HepG2 (cell line): ENCODE data around the gene CHRNG. TPM values are rescaled to one million over a fixed set of nuclear protein-coding genes. Genes with fewer than 3 reads are reported as not detected.

Source experiments
- ATAC-seq: fragments of 200-7000 bp; cut with Tn5 transposase; 3 replicates; pipeline ENCODE4 v1.9.1; 2020; ENCODE audit warnings: mild to moderate bottlenecking, moderate library complexity
- Bru-seq: library from RNA; stranded (reverse); fragments of 400-500 nt; gene quantifications from one replicate; lab custom pipeline; 2021; lab: Mats Ljungman, UMichigan
- BruChase-seq, 2 experiments: library from RNA; stranded (reverse); fragments of 400-500 nt; gene quantifications; one replicate each; lab custom pipeline; 2021; lab: Mats Ljungman, UMichigan
- BruUV-seq: library from RNA; stranded (reverse); fragments of 400-500 nt; replicated peaks from 2 replicates; lab custom pipeline; 2021; lab: Mats Ljungman, UMichigan
- CTCF ChIA-PET: fragments of 300-600 bp; formaldehyde crosslinking; extraction: SDS; loops from one replicate; lab custom pipeline; 2021; ENCODE audit warnings: low total read pairs, inconsistent platforms, low intra/inter-chr PET ratio; lab: Yijun Ruan, JAX
- POLR2A ChIA-PET: fragments of 350-600 bp; sonication (Branson Sonifier 250); formaldehyde crosslinking; loops from one replicate; lab custom pipeline; 2020; ENCODE audit warnings: antibody characterized with exemption, inconsistent platforms; lab: Yijun Ruan, JAX
- DNase-seq: peaks from one replicate; pipeline ENCODE4 v3.0.0-alpha.2; 2015; ENCODE audit warnings: low spot score
- FAIRE-seq: peaks from 3 replicates; lab custom pipeline; 2011; peaks lifted over from hg19 to GRCh38; lab: Jason Lieb, UNC
- H2AFZ ChIP-seq: one replicate; pipeline ENCODE4 v1.6.1; 2011; ENCODE audit warnings: low read length, inconsistent platforms
- H3K27ac ChIP-seq: fragments of 300-600 bp; 3 replicates; pipeline ENCODE4 v1.8.0; 2011; ENCODE audit warnings: mixed run types, mild to moderate bottlenecking, mixed read lengths, low read length, inconsistent platforms; ENCODE audit not compliant: insufficient read depth; ENCODE audit errors: extremely low read length
- H3K27me3 ChIP-seq, 2 experiments: fragments of 200-600 bp in 1 of 2; 2 replicates in 1 of 2; 3 replicates in 1 of 2; pipeline versions ENCODE4 v1.6.0 to v1.8.0; 2011; ENCODE audit warnings: low read length in 2 of 2, mild to moderate bottlenecking in 2 of 2, moderate library complexity in 2 of 2, inconsistent platforms in 1 of 2; ENCODE audit not compliant: insufficient read depth in 2 of 2, control insufficient read depth in 1 of 2
- H3K36me3 ChIP-seq, 2 experiments: fragments of 200-600 bp in 1 of 2; replicated peaks in 1 of 2; 2 replicates in 1 of 2; 3 replicates in 1 of 2; pipeline versions ENCODE4 v1.5.1 to v1.8.0; 2011; ENCODE audit warnings: low read length in 2 of 2, inconsistent platforms in 1 of 2; ENCODE audit not compliant: insufficient read depth in 2 of 2, control insufficient read depth in 1 of 2
- H3K4me1 ChIP-seq: 2 replicates; pipeline ENCODE4 v1.5.1; 2012; ENCODE audit warnings: low read length, inconsistent platforms; ENCODE audit not compliant: insufficient read depth
- H3K4me2 ChIP-seq: 2 replicates; pipeline ENCODE4 v1.6.0; 2011; ENCODE audit warnings: low read depth, low read length, inconsistent platforms
- H3K4me3 ChIP-seq, 3 experiments: fragments of 200-600 bp in 1 of 3; sonication (generic), shearing (Covaris generic) in 1 of 3; replicated peaks in 1 of 3; 2 replicates each; pipeline ENCODE4 v1.5.1; 2011 to 2016; ENCODE audit warnings: low read length in 3 of 3, inconsistent platforms in 2 of 3, low read depth in 2 of 3, mild to moderate bottlenecking in 2 of 3, control low read depth in 1 of 3, mixed read lengths in 1 of 3; ENCODE audit not compliant: insufficient read depth in 1 of 3
- H3K79me2 ChIP-seq: one replicate; pipeline ENCODE4 v1.6.1; 2011; ENCODE audit warnings: low read length, inconsistent platforms; ENCODE audit not compliant: insufficient read depth
- H3K9ac ChIP-seq: 2 replicates; pipeline ENCODE4 v1.6.0; 2011; ENCODE audit warnings: mild to moderate bottlenecking, low read depth, low read length, inconsistent platforms; ENCODE audit not compliant: insufficient read depth
- H3K9me3 ChIP-seq: 2 replicates; pipeline ENCODE4 v1.5.1; 2012; ENCODE audit warnings: mild to moderate bottlenecking, low read length
- H4K20me1 ChIP-seq: 2 replicates; pipeline ENCODE4 v1.6.0; 2011; ENCODE audit warnings: inconsistent platforms, mild to moderate bottlenecking, low read length, moderate library complexity; ENCODE audit not compliant: insufficient read depth
- WGBS: methylation state at CpG from one replicate; pipeline ENCODE4 v1.1.6; 2017; ENCODE audit warnings: low lambda C conversion rate; 5-methylcytosine and 5-hydroxymethylcytosine counted together
- in situ Hi-C: cut with HindIII; loops from 2 replicates; pipeline ENCODE4 v1.10.0; 2017; ENCODE audit warnings: low pct_unique_long_range_greater_than_20kb; ENCODE audit not compliant: extremely low pct_ligation_motif_present
- intact Hi-C: fragments of 100-400 bp; cut with micrococcal nuclease; formaldehyde crosslinking; loops from one replicate; pipeline ENCODE4 v1.10.0; 2022; ENCODE audit not compliant: unreplicated experiment
- long read RNA-seq, 2 experiments: library from RNA in 1 of 2; library from polyadenylated mRNA in 1 of 2; stranded (forward) in 1 of 2; unstranded in 1 of 2; transcript quantifications; one replicate each; pipeline ENCODE4 v2.0.0, GENCODE V29; 2019 to 2022
- polyA minus RNA-seq, 3 experiments: library from RNA; depleted of rRNA, polyadenylated mRNA; stranded (reverse); fragments of >200 nt; gene quantifications; 2 replicates each; pipeline ENCODE4 v1.2.3, GENCODE V29; 2011; ENCODE audit warnings: low replicate concordance in 1 of 3
- polyA plus RNA-seq, 8 experiments: library from polyadenylated mRNA; depleted of rRNA in 3 of 8; stranded (reverse) in 7 of 8; unstranded in 1 of 8; fragments of >200 nt; fragmentation: Illumina TruSeq in 4 of 8; extraction: Trizol in 4 of 8; gene quantifications; 2 replicates each; pipeline versions ENCODE4 v1.2.1 to v1.2.3, GENCODE V29; 2011 to 2016; ENCODE audit warnings: low read depth in 4 of 8, missing spikeins in 1 of 8, mixed read lengths in 1 of 8; ENCODE audit not compliant: insufficient read depth in 1 of 8
- total RNA-seq, 5 experiments: library from RNA; depleted of rRNA; stranded (reverse); fragments of >200 nt; fragmentation: Illumina TruSeq; extraction: Trizol; gene quantifications; 2 replicates each; pipeline ENCODE4 v1.2.3, GENCODE V29; 2016; ENCODE audit warnings: low read depth in 1 of 5
- TF ChIP-seq, protein P1 (sequence below): sonication (generic); formaldehyde crosslinking; IDR thresholded peaks from 2 replicates; pipeline ENCODE4 v1.5.0; 2020; ENCODE audit warnings: mild to moderate bottlenecking, missing genetic modification reagents, borderline replicate concordance
- TF ChIP-seq, protein P2 (sequence below): sonication (generic); formaldehyde crosslinking; IDR thresholded peaks from 2 replicates; pipeline ENCODE4 v1.4.0; 2020; ENCODE audit warnings: missing genetic modification reagents
- TF ChIP-seq, protein P3 (sequence below): IDR thresholded peaks from 2 replicates; pipeline ENCODE4 v1.6.1; 2018; ENCODE audit warnings: missing genetic modification reagents, mild to moderate bottlenecking, missing compliant biosample characterization
- TF ChIP-seq, protein P4 (sequence below): sonication (generic); formaldehyde crosslinking; IDR thresholded peaks from 2 replicates; pipeline ENCODE4 v1.5.1; 2020; ENCODE audit warnings: missing genetic modification reagents, mild to moderate bottlenecking, borderline replicate concordance

The CHRNG gene, protein sequence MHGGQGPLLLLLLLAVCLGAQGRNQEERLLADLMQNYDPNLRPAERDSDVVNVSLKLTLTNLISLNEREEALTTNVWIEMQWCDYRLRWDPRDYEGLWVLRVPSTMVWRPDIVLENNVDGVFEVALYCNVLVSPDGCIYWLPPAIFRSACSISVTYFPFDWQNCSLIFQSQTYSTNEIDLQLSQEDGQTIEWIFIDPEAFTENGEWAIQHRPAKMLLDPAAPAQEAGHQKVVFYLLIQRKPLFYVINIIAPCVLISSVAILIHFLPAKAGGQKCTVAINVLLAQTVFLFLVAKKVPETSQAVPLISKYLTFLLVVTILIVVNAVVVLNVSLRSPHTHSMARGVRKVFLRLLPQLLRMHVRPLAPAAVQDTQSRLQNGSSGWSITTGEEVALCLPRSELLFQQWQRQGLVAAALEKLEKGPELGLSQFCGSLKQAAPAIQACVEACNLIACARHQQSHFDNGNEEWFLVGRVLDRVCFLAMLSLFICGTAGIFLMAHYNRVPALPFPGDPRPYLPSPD
- total RNA-seq (2016; rRNA removed; fragmentation: Illumina TruSeq; extraction: Trizol) = not detected in 2 replicates
- total RNA-seq (2016; cell fraction: cytosol; rRNA removed; fragmentation: Illumina TruSeq; extraction: Trizol; ENCODE audit: low read depth) = not detected in 2 replicates
- not detected in 2 replicates for total RNA-seq (2016; cell fraction: insoluble cytoplasmic fraction; rRNA removed; fragmentation: Illumina TruSeq; extraction: Trizol)
- not detected in 2 replicates for total RNA-seq (2016; cell fraction: membrane; rRNA removed; fragmentation: Illumina TruSeq; extraction: Trizol)
- total RNA-seq (2016; cell fraction: nucleus; rRNA removed; fragmentation: Illumina TruSeq; extraction: Trizol) = not detected in 2 replicates
- polyA plus RNA-seq (2011; rRNA removed) = not detected in 2 replicates
- not detected in 2 replicates for polyA plus RNA-seq (2011; cell fraction: cytosol; rRNA removed)
- polyA plus RNA-seq (2011; cell fraction: nucleus; rRNA removed) = not detected in 2 replicates
- polyA plus RNA-seq (2012) = 0.05 and 0.21 TPM in 2 replicates
- polyA plus RNA-seq (2016; cell fraction: cytosol; fragmentation: Illumina TruSeq; extraction: Trizol; ENCODE audit: low read depth) = not detected in 2 replicates
- polyA plus RNA-seq (2016; cell fraction: insoluble cytoplasmic fraction; fragmentation: Illumina TruSeq; extraction: Trizol; ENCODE audit: low read depth) = not detected in 2 replicates
- polyA plus RNA-seq (2016; cell fraction: membrane; fragmentation: Illumina TruSeq; extraction: Trizol; ENCODE audit: low read depth) = not detected in 2 replicates
- not detected in 2 replicates for polyA plus RNA-seq (2016; cell fraction: nucleus; fragmentation: Illumina TruSeq; extraction: Trizol; ENCODE audit: insufficient read depth, low read depth)
- not detected in 2 replicates for polyA minus RNA-seq (2011; rRNA and poly(A)+ RNA removed; ENCODE audit: low replicate concordance)
- not detected in 2 replicates for polyA minus RNA-seq (2011; cell fraction: cytosol; rRNA and poly(A)+ RNA removed)
- not detected in 2 replicates for polyA minus RNA-seq (2011; cell fraction: nucleus; rRNA and poly(A)+ RNA removed)
- Bru-seq, nascent RNA = not detected
- not detected for BruChase-seq, experiment 1, labeled RNA remaining after a 6-hour chase
- not detected for BruChase-seq, experiment 2, labeled RNA remaining after a 2-hour chase
- long read RNA-seq, experiment 1 = 0 reads
- long read RNA-seq, experiment 2 = 0 reads

DNA sequence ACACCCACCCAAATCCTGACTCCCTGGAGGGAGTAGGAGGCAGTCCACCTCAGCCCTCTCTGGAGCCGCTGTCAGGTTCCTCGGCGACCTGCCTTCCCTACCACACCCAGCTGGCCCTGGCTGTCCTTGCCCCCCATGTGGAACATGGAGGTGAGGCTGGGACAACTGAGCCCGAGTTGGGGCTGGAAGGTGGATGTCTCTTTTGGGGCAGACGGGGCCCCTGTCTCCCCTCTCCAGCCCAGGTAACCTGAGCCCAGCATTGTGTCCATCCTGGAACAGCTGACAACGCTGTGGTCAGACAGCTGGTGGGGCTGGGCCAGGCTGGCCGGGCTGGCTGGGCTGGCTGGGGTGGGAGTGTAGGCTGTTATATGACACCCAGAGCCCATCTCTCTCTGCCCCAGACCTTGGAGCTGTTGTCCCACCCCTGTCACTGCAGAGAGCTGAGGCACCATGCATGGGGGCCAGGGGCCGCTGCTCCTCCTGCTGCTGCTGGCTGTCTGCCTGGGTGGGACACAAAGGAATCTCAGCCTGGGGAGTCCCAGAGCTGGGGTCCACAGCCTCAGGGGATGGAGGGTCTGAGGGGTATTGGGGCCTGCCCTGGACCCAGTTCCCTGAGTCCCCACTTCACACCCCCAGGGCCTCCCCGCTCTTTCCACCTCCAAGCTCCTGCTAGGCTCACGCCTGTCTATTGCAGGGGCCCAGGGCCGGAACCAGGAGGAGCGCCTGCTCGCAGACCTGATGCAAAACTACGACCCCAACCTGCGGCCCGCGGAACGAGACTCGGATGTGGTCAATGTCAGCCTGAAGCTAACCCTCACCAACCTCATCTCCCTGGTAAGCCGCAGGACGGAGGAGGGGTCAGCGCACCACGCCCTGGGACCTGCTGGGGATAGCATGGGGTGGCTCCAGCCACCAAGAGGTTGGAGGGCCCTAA is at the start of gene CHRNG:
TSS of gene CHRNG (plus strand) at position 395 of the 934 bp plus-strand sequence. CDS start at position 451, 56 bp downstream.
- BruUV-seq = no TSS peak
- Histone ChIP-seq H3K36me3 (no peaks in the 10 kb centered on the region; a peak in 1 of 5 replicates), H2AFZ (no peak within 1 kb of the TSS), H3K79me2 (no peaks in the 10 kb centered on the region), H3K4me2 (no peak within 1 kb of the TSS), H3K4me3 (no peak within 1 kb of the TSS), H3K4me1 (0 out of 2 replicates have a peak, but pooled peaks cover 6% of the 10 kb centered on the region), H3K9me3 (peaks cover 7% of the 10 kb centered on the region), H3K27ac (no peak within 1 kb of the TSS), H3K9ac (no peak within 1 kb of the TSS), H4K20me1 (no peaks in the 10 kb centered on the region; the same call in 1 of the 2 replicates), H3K27me3 (peaks cover 0 to 11% of the 10 kb centered on the region in 2 experiments; a peak in 2 of 5 replicates)
- no peak for DNase-seq
- in situ Hi-C loops = no loop called here
- FAIRE-seq = no peak
- 43% methylated on average over 19 of the region's 23 CpGs for WGBS
- ChIA-PET POLR2A (interaction anchor here (1.2 kb wide), 1 partner anchor 11 kb away, joined by 7 read pairs; the partner anchor contains the start of genes EIF4E2 and TIGD1), CTCF (no interaction called here)
- intact Hi-C loops = no loop called here
- peak; percentile 34 for ATAC-seq
- TF ChIP-seq, protein P1, sequence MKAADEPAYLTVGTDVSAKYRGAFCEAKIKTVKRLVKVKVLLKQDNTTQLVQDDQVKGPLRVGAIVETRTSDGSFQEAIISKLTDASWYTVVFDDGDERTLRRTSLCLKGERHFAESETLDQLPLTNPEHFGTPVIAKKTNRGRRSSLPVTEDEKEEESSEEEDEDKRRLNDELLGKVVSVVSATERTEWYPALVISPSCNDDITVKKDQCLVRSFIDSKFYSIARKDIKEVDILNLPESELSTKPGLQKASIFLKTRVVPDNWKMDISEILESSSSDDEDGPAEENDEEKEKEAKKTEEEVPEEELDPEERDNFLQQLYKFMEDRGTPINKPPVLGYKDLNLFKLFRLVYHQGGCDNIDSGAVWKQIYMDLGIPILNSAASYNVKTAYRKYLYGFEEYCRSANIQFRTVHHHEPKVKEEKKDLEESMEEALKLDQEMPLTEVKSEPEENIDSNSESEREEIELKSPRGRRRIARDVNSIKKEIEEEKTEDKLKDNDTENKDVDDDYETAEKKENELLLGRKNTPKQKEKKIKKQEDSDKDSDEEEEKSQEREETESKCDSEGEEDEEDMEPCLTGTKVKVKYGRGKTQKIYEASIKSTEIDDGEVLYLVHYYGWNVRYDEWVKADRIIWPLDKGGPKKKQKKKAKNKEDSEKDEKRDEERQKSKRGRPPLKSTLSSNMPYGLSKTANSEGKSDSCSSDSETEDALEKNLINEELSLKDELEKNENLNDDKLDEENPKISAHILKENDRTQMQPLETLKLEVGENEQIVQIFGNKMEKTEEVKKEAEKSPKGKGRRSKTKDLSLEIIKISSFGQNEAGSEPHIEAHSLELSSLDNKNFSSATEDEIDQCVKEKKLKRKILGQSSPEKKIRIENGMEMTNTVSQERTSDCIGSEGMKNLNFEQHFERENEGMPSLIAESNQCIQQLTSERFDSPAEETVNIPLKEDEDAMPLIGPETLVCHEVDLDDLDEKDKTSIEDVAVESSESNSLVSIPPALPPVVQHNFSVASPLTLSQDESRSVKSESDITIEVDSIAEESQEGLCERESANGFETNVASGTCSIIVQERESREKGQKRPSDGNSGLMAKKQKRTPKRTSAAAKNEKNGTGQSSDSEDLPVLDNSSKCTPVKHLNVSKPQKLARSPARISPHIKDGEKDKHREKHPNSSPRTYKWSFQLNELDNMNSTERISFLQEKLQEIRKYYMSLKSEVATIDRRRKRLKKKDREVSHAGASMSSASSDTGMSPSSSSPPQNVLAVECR = 0 out of 2 replicates have a peak, but pooled peaks have one; percentile 25
- TF ChIP-seq, protein P2, sequence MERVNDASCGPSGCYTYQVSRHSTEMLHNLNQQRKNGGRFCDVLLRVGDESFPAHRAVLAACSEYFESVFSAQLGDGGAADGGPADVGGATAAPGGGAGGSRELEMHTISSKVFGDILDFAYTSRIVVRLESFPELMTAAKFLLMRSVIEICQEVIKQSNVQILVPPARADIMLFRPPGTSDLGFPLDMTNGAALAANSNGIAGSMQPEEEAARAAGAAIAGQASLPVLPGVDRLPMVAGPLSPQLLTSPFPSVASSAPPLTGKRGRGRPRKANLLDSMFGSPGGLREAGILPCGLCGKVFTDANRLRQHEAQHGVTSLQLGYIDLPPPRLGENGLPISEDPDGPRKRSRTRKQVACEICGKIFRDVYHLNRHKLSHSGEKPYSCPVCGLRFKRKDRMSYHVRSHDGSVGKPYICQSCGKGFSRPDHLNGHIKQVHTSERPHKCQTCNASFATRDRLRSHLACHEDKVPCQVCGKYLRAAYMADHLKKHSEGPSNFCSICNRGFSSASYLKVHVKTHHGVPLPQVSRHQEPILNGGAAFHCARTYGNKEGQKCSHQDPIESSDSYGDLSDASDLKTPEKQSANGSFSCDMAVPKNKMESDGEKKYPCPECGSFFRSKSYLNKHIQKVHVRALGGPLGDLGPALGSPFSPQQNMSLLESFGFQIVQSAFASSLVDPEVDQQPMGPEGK (CRISPR knock-in tag) = no peak
- TF ChIP-seq, protein P3, sequence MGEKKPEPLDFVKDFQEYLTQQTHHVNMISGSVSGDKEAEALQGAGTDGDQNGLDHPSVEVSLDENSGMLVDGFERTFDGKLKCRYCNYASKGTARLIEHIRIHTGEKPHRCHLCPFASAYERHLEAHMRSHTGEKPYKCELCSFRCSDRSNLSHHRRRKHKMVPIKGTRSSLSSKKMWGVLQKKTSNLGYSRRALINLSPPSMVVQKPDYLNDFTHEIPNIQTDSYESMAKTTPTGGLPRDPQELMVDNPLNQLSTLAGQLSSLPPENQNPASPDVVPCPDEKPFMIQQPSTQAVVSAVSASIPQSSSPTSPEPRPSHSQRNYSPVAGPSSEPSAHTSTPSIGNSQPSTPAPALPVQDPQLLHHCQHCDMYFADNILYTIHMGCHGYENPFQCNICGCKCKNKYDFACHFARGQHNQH (CRISPR knock-in tag) = no peak
- TF ChIP-seq, protein P4, sequence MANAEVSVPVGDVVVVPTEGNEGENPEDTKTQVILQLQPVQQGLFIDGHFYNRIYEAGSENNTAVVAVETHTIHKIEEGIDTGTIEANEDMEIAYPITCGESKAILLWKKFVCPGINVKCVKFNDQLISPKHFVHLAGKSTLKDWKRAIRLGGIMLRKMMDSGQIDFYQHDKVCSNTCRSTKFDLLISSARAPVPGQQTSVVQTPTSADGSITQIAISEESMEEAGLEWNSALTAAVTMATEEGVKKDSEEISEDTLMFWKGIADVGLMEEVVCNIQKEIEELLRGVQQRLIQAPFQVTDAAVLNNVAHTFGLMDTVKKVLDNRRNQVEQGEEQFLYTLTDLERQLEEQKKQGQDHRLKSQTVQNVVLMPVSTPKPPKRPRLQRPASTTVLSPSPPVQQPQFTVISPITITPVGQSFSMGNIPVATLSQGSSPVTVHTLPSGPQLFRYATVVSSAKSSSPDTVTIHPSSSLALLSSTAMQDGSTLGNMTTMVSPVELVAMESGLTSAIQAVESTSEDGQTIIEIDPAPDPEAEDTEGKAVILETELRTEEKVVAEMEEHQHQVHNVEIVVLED (CRISPR knock-in tag) = no peak
